HepG2 (cell line): ENCODE data around the gene WDR54. TPM values are rescaled to one million over a fixed set of nuclear protein-coding genes. Genes with fewer than 3 reads are reported as not detected.

Experiments used
- CEBPZ ChIP-seq: IDR thresholded peaks from 2 replicates; pipeline ENCODE4 v1.6.1; 2012; ENCODE audit warnings: low read length, improper control_type of control experiment
- FOSL1 ChIP-seq: sonication (generic); formaldehyde crosslinking; IDR thresholded peaks from 2 replicates; pipeline ENCODE4 v1.9.0; 2021; ENCODE audit warnings: missing genetic modification reagents, borderline replicate concordance
- KDM3A ChIP-seq: IDR thresholded peaks from 2 replicates; pipeline ENCODE4 v1.6.1; 2018; ENCODE audit warnings: low read depth, missing compliant biosample characterization
- MAZ ChIP-seq, 2 experiments: sonication (generic) in 1 of 2; formaldehyde crosslinking in 1 of 2; IDR thresholded peaks; 2 replicates each; pipeline versions ENCODE4 v1.5.0 to v1.6.1; 2012 to 2020; ENCODE audit warnings: low read depth in 2 of 2, mild to moderate bottlenecking in 2 of 2, borderline replicate concordance in 1 of 2, improper control_type of control experiment in 1 of 2, low read length in 1 of 2, missing genetic modification reagents in 1 of 2, moderate library complexity in 1 of 2
- NR0B2 ChIP-seq: sonication (generic); formaldehyde crosslinking; IDR thresholded peaks from 2 replicates; pipeline ENCODE4 v1.4.0; 2020; ENCODE audit warnings: mild to moderate bottlenecking, missing genetic modification reagents
- PCBP1 ChIP-seq: fragments of 200-400 bp; formaldehyde crosslinking; IDR thresholded peaks from 2 replicates; pipeline ENCODE4 v1.6.1; 2017; ENCODE audit warnings: mild to moderate bottlenecking, low read depth, low read length, borderline replicate concordance
- RARG ChIP-seq: sonication (generic); formaldehyde crosslinking; IDR thresholded peaks from 2 replicates; pipeline ENCODE4 v1.4.0; 2020; ENCODE audit warnings: low read depth, mild to moderate bottlenecking, missing genetic modification reagents
- RBM22 ChIP-seq: fragments of 200-400 bp; formaldehyde crosslinking; optimal IDR thresholded peaks from 2 replicates; pipeline ENCODE3; 2017; ENCODE audit warnings: mild to moderate bottlenecking, low read length, moderate library complexity
- SIX1 ChIP-seq: sonication (generic); formaldehyde crosslinking; IDR thresholded peaks from 2 replicates; pipeline ENCODE4 v1.4.0; 2020; ENCODE audit warnings: missing genetic modification reagents, borderline replicate concordance
- TCF12 ChIP-seq, 2 experiments: fragments of 450-650 bp in 1 of 2; sonication (generic) in 1 of 2; formaldehyde crosslinking in 1 of 2; IDR thresholded peaks; 2 replicates each; pipeline versions ENCODE4 v1.6.1 to v1.8.0; 2017 to 2022; ENCODE audit warnings: antibody characterized with exemption in 1 of 2, mild to moderate bottlenecking in 1 of 2, missing genetic modification reagents in 1 of 2, moderate library complexity in 1 of 2
- TFDP2 ChIP-seq: sonication (generic); formaldehyde crosslinking; IDR thresholded peaks from 2 replicates; pipeline ENCODE4 v1.4.0; 2020; ENCODE audit warnings: missing genetic modification reagents
- ZBTB3 ChIP-seq: sonication (generic); formaldehyde crosslinking; IDR thresholded peaks from 2 replicates; pipeline ENCODE4 v1.4.0; 2020; ENCODE audit warnings: low read depth, mild to moderate bottlenecking, moderate library complexity, missing genetic modification reagents, borderline replicate concordance
- ZBTB34 ChIP-seq: sonication (generic); formaldehyde crosslinking; IDR thresholded peaks from 2 replicates; pipeline ENCODE4 v1.8.0; 2022; ENCODE audit warnings: mild to moderate bottlenecking, missing genetic modification reagents
- ZEB1 ChIP-seq: IDR thresholded peaks from 2 replicates; pipeline ENCODE4 v1.6.1; 2012; ENCODE audit warnings: mild to moderate bottlenecking, low read depth, inconsistent platforms; ENCODE audit not compliant: insufficient replicate concordance
- ZNF274 ChIP-seq: sonication (generic); formaldehyde crosslinking; IDR thresholded peaks from 2 replicates; pipeline ENCODE4 v1.5.1; 2020; ENCODE audit warnings: mild to moderate bottlenecking, missing genetic modification reagents
- ZNF510 ChIP-seq: sonication (generic); formaldehyde crosslinking; IDR thresholded peaks from 2 replicates; pipeline ENCODE4 v1.4.0; 2020; ENCODE audit warnings: low read depth, mild to moderate bottlenecking, missing genetic modification reagents
- ZNF569 ChIP-seq: sonication (generic); formaldehyde crosslinking; IDR thresholded peaks from 2 replicates; pipeline ENCODE4 v1.5.0; 2020; ENCODE audit warnings: mild to moderate bottlenecking, missing genetic modification reagents, moderate library complexity, borderline replicate concordance
- ZNF577 ChIP-seq: sonication (generic); formaldehyde crosslinking; IDR thresholded peaks from 2 replicates; pipeline ENCODE4 v1.4.0; 2020; ENCODE audit warnings: mild to moderate bottlenecking, low read depth, missing genetic modification reagents, borderline replicate concordance
- ZNF747 ChIP-seq: sonication (generic); formaldehyde crosslinking; IDR thresholded peaks from 2 replicates; pipeline ENCODE4 v1.8.1; 2023; ENCODE audit warnings: missing genetic modification reagents, mild to moderate bottlenecking, borderline replicate concordance
- ZNF816 ChIP-seq: sonication (generic); formaldehyde crosslinking; IDR thresholded peaks from 2 replicates; pipeline ENCODE4 v1.8.0; 2022; ENCODE audit warnings: missing genetic modification reagents, mild to moderate bottlenecking, borderline replicate concordance
- polyA plus RNA-seq, 8 experiments: library from polyadenylated mRNA; depleted of rRNA in 3 of 8; stranded (reverse) in 7 of 8; unstranded in 1 of 8; fragments of >200 nt; fragmentation: Illumina TruSeq in 4 of 8; extraction: Trizol in 4 of 8; gene quantifications; 2 replicates each; pipeline versions ENCODE4 v1.2.1 to v1.2.3, GENCODE V29; 2011 to 2016; ENCODE audit warnings: low read depth in 4 of 8, missing spikeins in 1 of 8, mixed read lengths in 1 of 8; ENCODE audit not compliant: insufficient read depth in 1 of 8
- total RNA-seq, 5 experiments: library from RNA; depleted of rRNA; stranded (reverse); fragments of >200 nt; fragmentation: Illumina TruSeq; extraction: Trizol; gene quantifications; 2 replicates each; pipeline ENCODE4 v1.2.3, GENCODE V29; 2016; ENCODE audit warnings: low read depth in 1 of 5

Gene WDR54
- total and polyA plus RNA-seq, 2 of the 13 experiments (the other 11 are each of a cell fraction or from before 2014, with no cell fraction given): 2.0 to 17.3 TPM

- TF ChIP-seq TFDP2 (no peak; the same call in 1 of the 2 replicates), ZBTB34 (CRISPR knock-in tag) (no peak), PCBP1 (no peak), SIX1 (no peak), ZNF510 (CRISPR knock-in tag) (no peak; the same call in 1 of the 2 replicates), ZNF274 (CRISPR knock-in tag) (no peak; the same call in 1 of the 2 replicates), ZNF816 (CRISPR knock-in tag) (no peak), CEBPZ (peak; percentile 71), ZNF747 (CRISPR knock-in tag) (no peak), ZBTB3 (CRISPR knock-in tag) (no peak), FOSL1 (CRISPR knock-in tag) (no peak), KDM3A (CRISPR knock-in tag) (no peak), RBM22 (no peak), NR0B2 (CRISPR knock-in tag) (no peak), MAZ (IDR thresholded peaks at IDR 0.05; ENCODE audit: borderline replicate concordance, low read depth, low read length) (no peak), MAZ (CRISPR knock-in tag; IDR thresholded peaks at IDR 0.05; ENCODE audit: low read depth) (no peak; the same call in none of the 2 replicates), TCF12 (IDR thresholded peaks at IDR 0.05) (no peak), TCF12 (CRISPR knock-in tag; IDR thresholded peaks at IDR 0.05) (no peak), RARG (CRISPR knock-in tag) (no peak), ZEB1 (no peak), ZNF569 (CRISPR knock-in tag) (no peak), ZNF577 (CRISPR knock-in tag) (no peak)
Measured at GRCh38 chr2:74458132-74458937, 36.8 kb downstream of the WDR54 start, which contains the start of gene WBP1 (continued).
